Osteocyte (in vitro differentiated cells): Measurements from ENCODE around the gene RGS10. TPM values are rescaled to one million over a fixed set of nuclear protein-coding genes. Genes with fewer than 3 reads are reported as not detected.

Experiments
- DNase-seq: peaks from one replicate; pipeline ENCODE4 v3.0.0; 2021; ENCODE audit warnings: mixed read lengths; ENCODE audit not compliant: unreplicated experiment; ENCODE audit errors: extremely low spot score
- H3K27ac Mint-ChIP-seq: one replicate; pipeline ENCODE4 v1.8.0; 2021; ENCODE audit warnings: mild to moderate bottlenecking, mixed read lengths; ENCODE audit not compliant: unreplicated experiment
- H3K27me3 Mint-ChIP-seq: one replicate; pipeline ENCODE4 v1.8.0; 2021; ENCODE audit warnings: mixed read lengths; ENCODE audit not compliant: unreplicated experiment
- H3K36me3 Mint-ChIP-seq: one replicate; pipeline ENCODE4 v1.8.0; 2021; ENCODE audit warnings: mixed read lengths; ENCODE audit not compliant: unreplicated experiment
- H3K4me1 Mint-ChIP-seq: one replicate; pipeline ENCODE4 v1.8.0; 2021; ENCODE audit warnings: mixed read lengths; ENCODE audit not compliant: unreplicated experiment
- H3K4me3 Mint-ChIP-seq: one replicate; pipeline ENCODE4 v1.8.0; 2021; ENCODE audit warnings: mild to moderate bottlenecking, moderate library complexity, mixed read lengths; ENCODE audit not compliant: unreplicated experiment
- H3K9me3 Mint-ChIP-seq: one replicate; pipeline ENCODE4 v1.8.0; 2021; ENCODE audit warnings: mixed read lengths; ENCODE audit not compliant: unreplicated experiment
- total RNA-seq: library from RNA; stranded (reverse); gene quantifications from 2 replicates; pipeline ENCODE4 v1.2.1, GENCODE V29; 2021
- TF ChIP-seq, protein P1 (sequence below): fragments of 200-600 bp; sonication (generic); IDR thresholded peaks from 2 replicates; pipeline ENCODE4 v1.5.0; 2021; ENCODE audit warnings: antibody characterized with exemption, mild to moderate bottlenecking, moderate library complexity

RGS10 gene
- total RNA-seq, 1 donor from 2014 or later, result 23.3 TPM

DNA sequence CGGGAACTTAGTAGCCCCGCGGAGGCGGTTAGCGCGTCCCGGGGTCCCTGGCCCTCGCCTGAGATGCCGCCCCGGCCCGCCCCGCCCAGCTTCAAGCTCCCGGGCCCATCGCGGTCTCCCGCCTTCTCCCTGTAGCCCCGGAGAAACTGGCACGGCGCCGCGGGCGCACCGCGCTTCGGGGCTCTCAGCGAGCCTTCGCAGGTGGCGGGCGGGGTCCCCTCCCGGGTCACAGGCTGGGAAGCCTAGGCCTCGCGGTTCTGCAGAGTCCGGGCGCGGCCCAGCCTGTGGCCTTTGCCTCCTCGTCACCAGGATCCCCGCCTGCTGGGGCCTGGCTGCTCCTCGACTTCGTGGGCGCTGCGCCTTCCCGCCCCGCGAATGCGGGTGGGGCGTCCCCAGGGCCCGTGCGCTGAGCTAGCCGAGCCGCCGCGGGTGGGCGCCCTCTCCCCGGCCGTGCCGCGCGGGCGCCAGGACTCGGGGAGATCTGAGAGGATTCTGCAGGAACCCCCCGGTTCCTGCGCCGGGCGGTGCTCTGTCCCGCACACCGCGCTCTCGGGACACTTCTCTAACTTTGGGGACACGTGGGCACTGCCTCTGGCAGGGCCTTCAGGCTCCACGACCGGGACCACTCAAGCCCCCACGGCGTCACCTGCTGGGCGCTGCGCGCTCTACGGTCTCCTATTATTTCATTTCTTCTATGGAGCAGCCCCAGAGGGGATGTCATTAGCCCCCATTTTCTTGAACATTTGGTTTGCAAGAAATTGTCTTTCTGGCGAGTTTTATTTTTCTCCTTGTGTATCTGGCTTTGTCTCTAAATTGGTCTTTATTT is 682 bp upstream of the RGS10 start:
- H3K27ac Mint-ChIP-seq, result no peak overlapping the region
- H3K4me1 Mint-ChIP-seq, result peaks cover 37% of the 10 kb centered on the region
- TF ChIP-seq, protein P1, sequence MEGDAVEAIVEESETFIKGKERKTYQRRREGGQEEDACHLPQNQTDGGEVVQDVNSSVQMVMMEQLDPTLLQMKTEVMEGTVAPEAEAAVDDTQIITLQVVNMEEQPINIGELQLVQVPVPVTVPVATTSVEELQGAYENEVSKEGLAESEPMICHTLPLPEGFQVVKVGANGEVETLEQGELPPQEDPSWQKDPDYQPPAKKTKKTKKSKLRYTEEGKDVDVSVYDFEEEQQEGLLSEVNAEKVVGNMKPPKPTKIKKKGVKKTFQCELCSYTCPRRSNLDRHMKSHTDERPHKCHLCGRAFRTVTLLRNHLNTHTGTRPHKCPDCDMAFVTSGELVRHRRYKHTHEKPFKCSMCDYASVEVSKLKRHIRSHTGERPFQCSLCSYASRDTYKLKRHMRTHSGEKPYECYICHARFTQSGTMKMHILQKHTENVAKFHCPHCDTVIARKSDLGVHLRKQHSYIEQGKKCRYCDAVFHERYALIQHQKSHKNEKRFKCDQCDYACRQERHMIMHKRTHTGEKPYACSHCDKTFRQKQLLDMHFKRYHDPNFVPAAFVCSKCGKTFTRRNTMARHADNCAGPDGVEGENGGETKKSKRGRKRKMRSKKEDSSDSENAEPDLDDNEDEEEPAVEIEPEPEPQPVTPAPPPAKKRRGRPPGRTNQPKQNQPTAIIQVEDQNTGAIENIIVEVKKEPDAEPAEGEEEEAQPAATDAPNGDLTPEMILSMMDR, result peak; percentile 57
- peak overlapping the region; percentile 83 for H3K4me3 Mint-ChIP-seq
- H3K9me3 Mint-ChIP-seq, result no peaks in the 10 kb centered on the region
- peaks cover 8% of the 10 kb centered on the region for H3K27me3 Mint-ChIP-seq
- H3K36me3 Mint-ChIP-seq, result no peaks in the 10 kb centered on the region
- no peak for DNase-seq

DNA sequence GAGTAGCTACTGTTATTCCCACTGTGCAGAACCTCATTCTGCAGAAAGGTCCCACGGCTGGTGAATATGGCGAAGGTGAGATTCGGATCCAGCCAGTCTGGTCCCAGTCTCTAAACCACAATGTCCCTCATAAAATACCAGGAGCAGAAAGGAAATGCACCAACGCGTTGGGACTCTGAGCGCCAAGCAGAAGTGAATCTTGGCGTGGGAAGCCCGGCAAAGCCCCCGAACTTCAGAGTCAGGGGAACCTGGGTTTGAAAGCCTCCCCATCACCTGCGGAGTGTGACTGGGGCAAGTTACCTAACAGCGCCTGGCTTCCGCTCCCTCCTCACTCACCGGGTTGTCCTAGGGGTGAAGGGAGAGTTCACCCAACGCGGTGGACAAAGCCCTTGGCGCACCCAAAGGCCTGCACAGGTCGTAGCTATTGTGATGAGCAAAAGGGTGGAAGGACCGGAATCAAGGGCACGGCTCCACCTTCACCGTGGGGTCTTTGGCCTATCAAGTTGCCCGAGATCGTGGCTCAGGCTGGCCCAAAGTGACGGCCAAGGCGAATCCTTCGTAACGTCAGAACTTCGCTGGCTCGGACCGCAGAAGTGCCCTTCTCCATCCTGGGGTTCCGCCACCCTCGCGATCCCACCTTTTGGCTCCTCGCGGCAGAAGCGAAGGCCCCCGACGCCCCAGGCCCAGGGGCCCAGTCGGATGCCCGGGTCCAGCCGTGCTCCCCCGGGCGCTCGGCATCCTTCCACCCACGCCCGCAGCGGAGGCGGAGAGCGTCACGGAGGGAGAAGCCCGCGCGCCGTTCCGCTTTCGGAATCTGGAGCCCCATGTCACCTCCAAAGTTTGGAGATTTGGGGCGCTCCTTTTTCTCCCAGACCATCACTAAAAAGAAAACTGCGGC is 811 bp downstream of the RGS10 start:
- Mint-ChIP-seq H3K27me3 (no peaks in the 10 kb centered on the region), H3K36me3 (no peaks in the 10 kb centered on the region), H3K27ac (no peak overlapping the region), H3K9me3 (no peaks in the 10 kb centered on the region), H3K4me1 (peaks cover 38% of the 10 kb centered on the region), H3K4me3 (peak overlapping the region; percentile 74)
- DNase-seq, result no peak
- TF ChIP-seq, protein P1, result no peak

DNA sequence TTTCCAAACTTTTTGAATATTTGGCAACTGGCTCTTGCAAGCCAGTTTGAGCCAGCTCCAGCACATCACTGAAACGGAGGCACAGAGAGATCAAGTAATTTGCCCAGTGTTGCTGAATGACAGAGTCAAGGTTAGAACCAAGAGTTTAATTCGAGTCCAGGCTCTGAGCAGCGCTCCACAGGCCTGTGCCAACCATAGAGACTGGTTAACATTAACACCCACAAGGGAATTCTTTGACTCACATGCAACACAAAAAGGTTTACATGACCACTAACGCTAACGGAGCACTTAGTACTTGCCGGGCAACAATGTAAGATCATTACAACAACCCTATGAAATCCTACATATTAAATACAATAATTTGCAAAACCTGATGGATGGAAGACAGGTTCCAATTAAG is 1.5 kb downstream of the RGS10 start:
- Mint-ChIP-seq H3K27ac (no peak overlapping the region), H3K36me3 (no peaks in the 10 kb centered on the region), H3K4me3 (peak overlapping the region; percentile 74), H3K27me3 (no peaks in the 10 kb centered on the region), H3K9me3 (no peaks in the 10 kb centered on the region), H3K4me1 (peaks cover 36% of the 10 kb centered on the region)
- no peak for DNase-seq
- TF ChIP-seq, protein P1, result no peak

DNA sequence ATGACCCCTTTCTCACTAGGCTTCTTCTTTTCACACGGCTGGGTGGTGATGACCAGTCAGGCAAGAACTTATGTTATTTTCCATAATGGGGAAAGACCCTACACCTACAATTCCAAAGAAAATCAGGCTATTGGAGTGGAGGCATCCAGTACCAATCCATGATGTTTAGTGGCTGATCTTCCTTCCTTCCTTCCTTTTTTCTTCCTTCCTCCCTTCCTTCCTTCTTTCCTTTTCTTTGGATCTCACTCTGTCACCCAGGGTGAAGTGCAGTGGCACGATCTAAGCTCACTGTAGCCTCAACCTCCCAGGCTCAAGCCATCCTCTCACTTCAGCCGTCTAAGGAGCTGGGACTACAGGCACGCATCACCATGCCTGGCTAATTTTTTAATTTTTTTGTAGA is 2.5 kb downstream of the RGS10 start:
- Mint-ChIP-seq H3K27me3 (no peaks in the 10 kb centered on the region), H3K4me3 (no peak overlapping the region), H3K27ac (no peak overlapping the region), H3K4me1 (peaks cover 38% of the 10 kb centered on the region), H3K36me3 (no peaks in the 10 kb centered on the region), H3K9me3 (no peaks in the 10 kb centered on the region)
- TF ChIP-seq, protein P1, result no peak
- no peak for DNase-seq

DNA sequence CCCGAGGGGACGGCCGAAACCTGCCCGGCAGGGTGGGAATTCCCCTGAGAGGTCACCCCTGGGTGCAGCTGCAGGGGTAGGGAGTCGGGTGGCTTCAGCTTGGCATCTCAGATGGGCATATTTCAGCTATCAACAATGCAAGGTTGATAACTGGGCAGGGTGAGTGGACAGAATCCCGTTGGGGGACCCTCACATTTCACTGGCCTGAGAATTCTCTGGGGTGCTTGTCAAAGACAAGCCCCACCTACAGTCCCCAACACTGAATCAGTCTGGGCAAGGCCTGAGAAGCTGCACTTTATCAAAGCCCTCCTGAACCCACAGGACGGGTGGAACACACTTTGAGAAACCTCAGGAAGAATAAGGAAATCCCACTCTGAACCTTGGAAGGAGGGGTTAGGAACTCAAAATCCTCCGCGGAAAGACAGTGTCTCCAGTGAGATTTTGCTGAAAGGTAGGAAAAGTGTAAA is 3.1 kb downstream of the RGS10 start:
- H3K9me3 Mint-ChIP-seq, result no peaks in the 10 kb centered on the region
- TF ChIP-seq, protein P1, result no peak
- no peaks in the 10 kb centered on the region for H3K36me3 Mint-ChIP-seq
- H3K27ac Mint-ChIP-seq, result no peak overlapping the region
- H3K27me3 Mint-ChIP-seq, result no peaks in the 10 kb centered on the region
- no peak overlapping the region for H3K4me3 Mint-ChIP-seq
- no peak for DNase-seq
- H3K4me1 Mint-ChIP-seq, result peaks cover 38% of the 10 kb centered on the region
